Fibroblast of skin of scalp (primary cell): ENCODE results near the gene ZNF23. TPM values are rescaled to one million over a fixed set of nuclear protein-coding genes. Genes with fewer than 3 reads are reported as not detected.
A peak's percentile ranks its signal among the peaks of the same experiment; 100 is the strongest.
"Not testable (repeated sequence)": the region's sequence is repeated elsewhere in the genome, so short reads cannot be mapped to it uniquely, and the experiment has no call there.

ENCODE experiments used
- DNase-seq: peaks from one replicate; pipeline ENCODE4 v3.0.0-alpha.2; 2013
- polyA plus RNA-seq, 2 experiments: library from polyadenylated mRNA; unstranded; fragments of 120-200 nt; gene quantifications; one replicate each; pipeline ENCODE4 v1.2.1, GENCODE V29; 2013; ENCODE audit not compliant: insufficient read length in 2 of 2

The ZNF23 gene
- polyA plus RNA-seq (2013, experiment 1 of 2; ENCODE audit: insufficient read length), result 10.1 TPM
- 11.0 TPM for polyA plus RNA-seq (2013, experiment 2 of 2; ENCODE audit: insufficient read length)

DNA sequence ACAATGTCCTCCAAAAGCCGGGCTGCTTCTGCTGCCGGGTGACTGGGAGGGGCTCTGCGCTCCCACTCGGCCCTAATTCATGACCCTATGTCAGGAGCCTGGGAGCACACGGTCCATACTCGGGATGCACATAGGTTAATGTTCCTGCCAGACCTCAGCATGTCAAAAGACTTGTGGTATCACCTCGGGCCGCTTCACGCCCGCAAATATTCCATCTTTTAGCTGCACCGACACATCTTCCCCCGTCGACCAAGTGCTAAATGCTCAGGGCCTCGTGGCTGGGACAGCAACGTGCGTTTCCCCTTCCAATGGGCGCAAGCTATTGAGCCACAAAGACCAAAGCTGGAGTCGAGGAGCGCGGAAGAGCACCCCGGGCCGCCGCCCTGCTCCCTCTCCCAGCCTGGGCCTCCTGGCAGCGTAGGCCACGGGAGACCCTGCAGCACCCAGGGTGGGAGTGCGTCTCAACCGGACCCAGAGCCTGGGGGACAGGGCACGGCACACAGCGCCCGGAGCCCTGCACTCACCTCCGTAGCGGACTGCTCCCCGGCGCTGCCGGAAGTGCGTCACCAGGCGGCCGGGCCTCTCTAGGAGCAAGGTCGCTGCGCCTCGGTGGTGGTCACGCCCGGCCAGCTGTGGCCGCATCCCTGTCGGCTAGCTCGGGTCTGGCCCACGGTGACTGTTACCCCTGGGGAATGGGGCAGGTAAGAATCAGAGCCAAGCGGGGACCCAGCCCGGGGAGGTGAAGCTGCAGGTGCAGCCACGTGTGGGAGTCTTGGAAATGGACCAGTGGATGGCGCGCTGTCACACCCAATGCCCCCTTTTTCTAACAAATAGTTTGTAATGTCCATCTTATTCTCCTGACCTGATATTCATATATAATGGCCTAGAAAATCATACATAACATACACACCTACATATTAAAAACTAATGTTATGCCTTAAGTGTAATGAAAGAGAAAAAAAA lies at the start of gene ZNF23:
Gene ZNF23 (minus strand): TSS at position 562 of the 963 bp plus-strand sequence. CDS start 5,451 bp downstream, outside the sequence.
- DNase-seq, result peak; percentile 75

DNA sequence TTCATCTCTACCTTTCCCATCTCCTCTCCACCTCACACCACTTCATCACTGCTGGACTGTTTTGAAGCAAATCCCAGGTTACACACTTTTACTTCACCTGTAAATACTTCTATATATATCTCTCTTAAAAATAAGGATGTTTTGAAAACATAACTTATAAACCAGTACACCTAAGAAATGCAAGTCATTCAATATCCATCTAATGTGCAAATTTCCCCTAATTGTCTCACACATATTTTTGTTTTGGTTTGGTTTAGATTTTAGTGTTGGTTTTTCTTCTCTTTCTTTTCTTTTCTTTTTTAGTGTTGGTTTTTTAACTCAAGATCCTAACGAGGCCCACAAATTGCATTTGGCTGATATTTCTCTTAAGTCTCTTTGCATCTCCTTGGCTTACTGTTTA lies 45.0 kb upstream of the ZNF23 start:
- DNase-seq, result no peak

DNA sequence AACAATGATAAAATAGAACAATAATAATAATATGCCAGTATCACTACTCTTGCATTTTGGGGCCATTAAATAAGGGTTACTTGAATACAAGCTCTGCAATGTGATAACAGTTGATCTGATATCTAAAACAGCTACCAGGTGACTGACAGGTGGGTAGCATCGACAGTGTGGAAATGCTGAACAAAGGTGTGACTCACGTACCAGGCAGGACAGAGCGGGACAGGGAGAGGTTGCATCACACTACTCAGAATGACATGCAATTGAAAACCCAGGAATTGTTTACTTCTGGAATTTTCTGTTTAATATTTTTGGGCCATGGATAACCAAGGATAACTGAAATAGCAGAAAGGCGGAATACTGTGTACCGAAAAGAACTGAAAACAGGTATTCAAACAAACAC lies 42.9 kb upstream of the ZNF23 start:
- no peak for DNase-seq

DNA sequence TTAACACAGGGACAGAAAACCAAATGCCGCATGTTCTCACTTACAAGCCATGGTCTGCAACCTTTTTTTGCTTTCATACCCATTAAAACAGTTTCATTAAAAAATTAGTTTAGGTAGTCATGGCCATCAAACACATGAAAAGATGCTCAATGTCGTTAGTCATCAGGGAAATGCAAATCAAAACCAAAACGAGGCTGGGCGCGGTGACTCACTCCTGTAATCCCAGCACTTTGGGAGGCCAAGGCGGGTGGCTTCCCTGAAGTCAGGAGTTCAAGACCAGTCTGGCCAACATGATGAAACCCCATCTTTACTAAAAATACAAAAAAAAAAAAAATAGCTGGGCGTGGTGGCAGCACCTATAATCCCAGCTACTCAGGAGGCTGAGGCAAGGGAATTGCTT lies 42.0 kb upstream of the ZNF23 start:
- not testable (repeated sequence) for DNase-seq

DNA sequence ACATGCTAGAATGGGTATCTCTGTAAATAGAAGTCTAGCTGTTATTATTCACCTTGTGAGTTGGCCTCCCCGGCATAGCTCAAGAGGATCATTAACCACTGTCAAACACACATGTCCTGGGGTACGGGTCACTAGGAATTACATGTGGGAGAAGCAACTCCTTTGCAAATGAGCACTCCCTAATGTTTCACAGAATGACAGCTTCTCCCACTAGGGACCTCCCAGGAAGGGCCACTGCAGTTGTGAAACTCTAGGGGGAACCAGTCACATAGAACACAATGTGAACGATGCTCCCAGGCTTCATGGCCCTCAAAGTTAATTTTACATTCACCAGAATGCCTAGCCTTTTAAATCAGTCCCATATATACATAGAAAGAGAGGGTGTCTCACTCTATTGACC lies 39.5 kb upstream of the ZNF23 start:
- no peak for DNase-seq

DNA sequence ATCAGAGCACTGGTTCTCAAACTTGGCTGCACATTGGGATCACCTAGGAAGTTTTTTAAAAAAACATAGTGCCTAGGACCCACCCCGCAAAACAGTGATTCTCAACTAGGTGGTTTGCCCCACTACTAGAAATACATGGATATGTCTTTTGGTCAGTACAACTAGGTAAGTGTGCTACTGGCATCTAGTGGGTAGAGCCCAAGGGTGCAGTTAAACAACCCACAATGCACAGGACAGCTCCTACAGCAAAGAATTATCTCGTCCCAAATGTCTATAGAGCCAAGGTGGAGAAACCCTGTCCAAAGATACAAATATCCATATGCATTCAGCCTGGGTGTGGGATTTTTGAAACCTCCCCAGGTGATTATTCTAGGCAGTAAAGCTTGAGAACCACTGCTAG lies 38.9 kb upstream of the ZNF23 start:
- DNase-seq, result no peak

DNA sequence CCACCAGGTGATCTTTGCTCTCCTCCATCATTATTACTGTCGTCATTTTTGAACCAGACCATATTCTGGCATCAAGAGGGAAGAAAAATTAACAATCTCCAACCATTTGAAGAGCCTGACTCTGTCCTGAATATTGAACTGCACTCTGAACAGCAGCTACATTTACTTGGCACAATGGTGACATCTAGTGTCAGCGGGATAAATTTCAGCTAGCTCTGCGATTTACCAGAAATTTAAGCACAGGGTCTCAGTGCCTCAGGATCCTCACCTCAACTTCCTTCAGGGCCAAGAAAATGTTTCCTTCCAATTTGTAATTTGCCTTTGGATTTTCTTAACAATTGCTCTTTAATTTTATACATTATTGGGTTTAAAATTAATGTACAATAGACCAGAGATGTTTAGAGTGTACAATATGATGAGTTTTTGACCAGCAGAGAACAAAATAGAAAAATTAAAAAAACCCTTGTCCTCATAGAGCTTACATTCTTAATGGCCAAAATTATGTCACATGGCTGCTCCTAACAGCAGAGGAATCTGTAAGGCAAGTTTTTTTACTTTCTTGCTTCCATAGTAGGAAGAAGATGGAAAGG lies 37.8 kb upstream of the ZNF23 start:
- peak; percentile 60 for DNase-seq

DNA sequence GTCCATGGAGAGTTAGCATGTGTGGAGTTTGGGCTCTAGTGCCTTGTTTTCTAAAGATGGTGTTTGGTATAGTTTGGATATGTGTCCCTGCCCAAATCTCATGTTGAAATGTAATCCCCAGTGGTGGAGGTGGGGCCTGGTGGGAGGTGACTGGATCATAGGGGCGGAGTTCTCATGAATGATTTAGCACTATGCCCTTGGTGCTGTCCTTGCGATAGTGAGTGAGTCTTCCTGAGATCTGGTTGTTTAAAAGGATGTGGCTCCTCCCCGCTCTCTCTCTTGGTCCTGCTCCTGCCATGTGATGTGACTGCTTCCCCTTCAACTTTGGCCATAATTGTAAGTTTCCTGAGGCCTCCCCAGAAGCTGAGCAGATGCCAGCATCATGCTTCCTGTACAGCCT lies 36.0 kb upstream of the ZNF23 start:
- DNase-seq, result no peak

DNA sequence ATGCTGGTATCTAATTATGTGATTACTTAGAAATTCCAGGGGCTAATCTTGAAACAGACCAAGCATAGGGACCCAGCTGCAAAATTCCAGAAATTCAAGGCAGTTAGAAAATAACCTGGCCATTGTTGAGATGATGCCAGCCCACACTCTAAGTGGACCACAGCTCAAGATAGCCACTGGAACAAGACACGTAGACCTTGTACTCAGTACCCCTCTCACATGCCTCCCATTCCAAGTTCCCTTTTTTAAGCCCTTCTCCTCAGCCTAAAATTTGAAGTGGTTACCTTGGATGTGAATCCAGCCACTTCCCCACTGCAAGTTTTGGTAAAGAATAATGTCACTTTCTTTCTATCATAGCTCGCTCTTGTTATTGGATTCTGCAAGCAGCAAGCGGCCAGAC lies 31.2 kb upstream of the ZNF23 start:
- no peak for DNase-seq

DNA sequence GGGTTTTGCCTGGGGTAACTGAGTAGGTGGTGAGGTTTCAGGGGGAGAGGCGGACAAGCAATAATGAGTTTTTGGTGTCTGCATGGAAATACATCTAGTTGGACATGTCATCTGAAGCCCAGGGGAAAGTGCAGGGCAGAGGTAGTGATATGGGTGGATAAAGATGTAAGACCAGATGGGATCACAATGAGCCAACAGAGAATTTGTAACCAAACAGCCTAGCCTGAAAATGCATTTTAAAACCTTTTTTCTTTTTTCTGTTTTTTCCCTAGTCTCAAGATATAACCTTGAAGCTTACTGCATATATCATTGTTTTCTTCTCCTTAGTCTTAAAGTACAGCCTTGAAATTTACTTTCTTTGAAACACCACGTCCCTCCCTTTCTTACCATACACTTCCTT lies 30.7 kb upstream of the ZNF23 start:
- no peak for DNase-seq

DNA sequence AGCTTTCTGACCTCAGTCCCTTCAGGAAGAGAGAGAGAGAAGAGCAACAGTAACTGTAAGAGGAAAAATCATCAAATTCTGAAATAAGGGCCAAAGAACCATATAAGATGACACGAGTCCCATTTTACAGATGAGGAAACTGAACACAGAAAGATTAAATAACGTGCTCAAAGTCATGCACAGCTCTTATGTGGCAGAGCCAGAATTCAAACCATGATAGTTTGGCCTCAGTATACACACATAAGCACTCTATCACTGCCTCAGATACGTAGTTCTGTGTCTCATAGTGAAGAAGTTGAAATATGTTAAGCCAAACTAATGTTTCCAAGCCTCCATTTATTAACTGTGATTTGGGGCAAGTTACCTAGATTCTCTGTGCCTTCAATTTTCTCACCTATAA lies 29.0 kb upstream of the ZNF23 start:
- no peak for DNase-seq

DNA sequence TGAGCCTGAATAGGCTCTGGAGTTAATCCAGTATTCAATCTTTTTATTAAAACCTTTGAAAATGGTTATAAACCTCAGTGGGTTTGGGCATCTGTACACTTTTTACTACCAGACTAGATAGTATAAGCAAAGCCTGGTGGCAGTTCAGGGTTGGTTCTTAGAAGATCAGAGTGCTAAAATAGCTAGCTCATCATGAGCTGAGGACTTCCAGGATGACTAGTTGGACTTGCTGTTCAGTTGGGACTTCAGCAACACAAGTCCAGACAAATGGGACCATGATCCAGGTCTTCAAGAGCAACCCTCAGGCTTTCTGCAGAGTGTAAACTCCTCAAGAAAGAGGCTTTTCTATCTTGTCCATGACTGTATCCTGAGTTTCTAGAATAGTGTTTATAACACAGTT lies 28.3 kb upstream of the ZNF23 start:
- no peak for DNase-seq

DNA sequence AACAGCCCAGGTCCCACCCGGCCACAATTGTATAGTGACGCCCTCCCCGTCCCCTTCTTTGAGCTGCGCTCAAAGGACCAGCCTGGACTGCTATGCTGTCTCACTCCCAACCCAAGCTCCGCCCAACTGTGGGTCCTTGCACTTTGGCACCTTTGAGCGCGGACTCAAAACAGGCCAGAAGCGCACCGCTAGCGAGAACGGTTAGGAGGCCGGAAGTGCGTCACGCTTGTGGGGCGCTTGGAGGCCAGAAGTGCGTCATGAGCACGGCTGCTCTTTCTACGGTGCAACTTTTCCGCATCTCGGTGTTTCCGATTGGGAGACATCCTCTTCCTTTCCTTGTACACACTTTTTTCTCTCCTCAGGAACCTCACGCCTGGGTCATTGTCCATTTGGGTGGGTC lies 27.1 kb upstream of the ZNF23 start, which contains the start of gene ZNF19:
Gene ZNF19 (minus strand): TSS at position 203 of the 400 bp plus-strand sequence. CDS start 7,210 bp downstream, outside the sequence.
- DNase-seq, result no peak

DNA sequence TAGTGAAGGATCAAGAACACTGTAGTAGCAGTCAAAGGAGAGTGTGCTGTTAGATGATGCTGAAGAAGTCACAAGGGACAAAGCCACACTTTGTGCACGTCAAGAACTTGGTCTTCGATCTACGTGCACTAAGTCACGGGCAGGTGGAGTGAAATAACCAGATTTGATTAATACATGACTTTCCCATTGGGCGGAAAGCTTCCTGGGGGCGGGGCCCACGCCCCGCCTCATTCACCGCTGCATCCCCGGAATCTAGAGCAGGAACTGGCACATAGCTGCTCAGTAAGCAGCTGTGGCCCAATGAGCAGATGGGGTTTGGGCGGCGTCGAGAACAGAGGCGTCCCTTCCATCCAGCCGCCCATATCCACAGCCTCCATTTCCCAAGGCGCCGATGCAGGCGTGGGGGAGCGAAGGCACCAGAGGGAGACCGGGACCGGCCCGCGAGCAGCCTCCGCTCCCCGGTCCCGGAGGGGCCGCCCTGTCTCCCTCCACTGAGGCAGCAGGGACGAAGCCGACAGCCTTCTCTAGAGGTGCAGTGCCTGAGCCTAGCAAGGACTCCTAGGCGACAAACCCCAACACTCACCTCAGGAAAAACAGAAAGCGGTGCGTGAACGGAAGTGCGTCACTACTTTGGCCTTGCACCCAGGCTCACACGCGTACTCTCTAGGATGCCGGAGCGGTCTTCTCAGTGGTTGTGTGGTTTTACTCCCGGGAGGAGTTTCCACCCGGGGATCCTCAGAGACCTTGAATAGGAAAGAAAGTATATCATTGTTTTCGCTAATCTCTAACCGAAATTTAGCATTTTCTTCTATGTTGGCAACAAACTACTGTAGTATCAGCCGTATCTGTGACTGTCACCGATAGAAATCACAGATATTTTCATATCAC lies 22.2 kb upstream of the ZNF23 start:
- peak; percentile 92 for DNase-seq

DNA sequence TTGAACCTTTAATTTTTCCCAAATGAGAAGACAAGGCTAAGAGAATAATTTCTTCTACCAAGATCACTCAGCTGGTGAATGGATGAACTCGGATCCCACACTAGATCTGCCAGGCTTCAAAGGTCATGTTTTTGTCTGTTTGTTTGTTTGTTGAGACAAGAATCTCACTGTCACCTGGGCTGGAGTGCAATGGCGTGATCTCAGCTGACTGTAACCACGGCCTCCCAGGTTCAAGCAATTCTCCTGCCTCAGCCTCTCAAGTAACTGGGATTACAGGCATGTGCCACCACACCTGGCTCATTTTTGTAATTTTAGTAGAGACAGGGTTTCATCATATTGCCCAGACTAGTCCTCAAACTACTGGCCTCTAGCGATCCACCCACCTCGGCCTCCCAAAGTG lies 20.5 kb upstream of the ZNF23 start:
- DNase-seq, result no peak

DNA sequence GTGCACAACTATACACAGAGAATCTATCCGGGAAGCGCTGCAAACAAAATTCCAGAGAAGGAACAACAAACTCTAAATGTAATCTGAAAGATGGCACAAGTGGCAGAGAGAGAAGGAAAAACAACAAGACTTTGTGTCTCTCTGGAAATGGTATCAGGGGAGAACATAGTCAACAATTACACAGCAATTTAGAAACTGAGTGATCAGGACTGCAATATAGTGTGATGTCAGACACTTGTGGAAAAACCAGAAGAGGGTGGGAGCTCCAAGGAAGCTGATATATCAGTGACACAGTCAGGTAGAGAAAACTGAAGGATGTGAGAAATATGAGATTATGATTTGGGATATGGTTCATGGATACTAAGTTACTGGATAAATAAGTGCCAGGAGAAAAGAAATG lies 18.9 kb upstream of the ZNF23 start:
- DNase-seq, result no peak

DNA sequence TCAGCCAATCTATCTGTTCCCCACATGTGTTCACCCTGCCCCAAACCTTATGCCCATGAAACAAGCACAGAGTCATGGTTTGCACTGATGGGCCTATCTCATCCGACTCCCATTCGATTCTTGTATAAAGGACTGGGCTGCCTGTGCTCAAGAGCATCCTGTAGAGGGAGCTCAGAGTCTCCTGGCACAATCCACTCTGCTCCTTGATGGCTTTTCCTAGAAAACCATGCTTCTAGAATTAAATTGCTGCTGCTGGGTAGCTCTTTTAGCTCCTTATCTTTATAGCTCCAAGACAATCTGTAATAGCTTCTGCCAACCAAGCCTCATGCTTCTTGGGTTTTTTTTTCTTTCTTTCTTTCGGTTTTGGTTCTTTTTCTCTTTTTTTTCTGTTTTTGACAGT lies 17.4 kb upstream of the ZNF23 start:
- peak; percentile 17 for DNase-seq

DNA sequence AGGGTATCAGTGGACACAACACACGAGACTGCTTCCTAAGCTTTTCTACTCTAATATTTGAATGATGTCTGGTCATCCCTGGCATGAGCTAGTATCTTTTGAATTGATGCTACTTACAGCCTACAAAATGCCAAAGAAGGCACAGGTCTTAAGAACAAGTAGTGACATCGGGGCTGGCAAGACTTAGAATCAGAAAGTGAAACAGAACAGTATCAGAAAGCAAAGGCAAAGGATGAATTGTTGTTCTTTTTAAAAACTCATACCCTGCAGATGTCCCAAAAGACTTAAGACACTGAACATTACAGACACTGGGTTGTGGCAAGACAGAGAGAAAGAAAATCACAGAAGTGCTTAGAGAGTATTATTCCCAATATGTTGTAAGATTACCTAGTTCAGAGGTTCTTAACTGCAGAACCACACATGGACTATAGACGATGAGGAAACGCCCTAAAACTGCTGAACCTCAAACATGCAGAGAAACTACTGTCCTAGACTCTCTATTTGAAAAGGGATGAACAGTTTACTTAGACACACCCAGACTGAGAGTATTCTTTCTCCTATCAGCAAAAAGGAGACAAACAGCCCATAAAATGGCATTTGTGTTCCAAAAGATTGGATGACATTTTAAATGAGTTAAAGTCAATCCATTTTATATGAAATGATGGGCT lies 14.5 kb upstream of the ZNF23 start:
- no peak for DNase-seq

DNA sequence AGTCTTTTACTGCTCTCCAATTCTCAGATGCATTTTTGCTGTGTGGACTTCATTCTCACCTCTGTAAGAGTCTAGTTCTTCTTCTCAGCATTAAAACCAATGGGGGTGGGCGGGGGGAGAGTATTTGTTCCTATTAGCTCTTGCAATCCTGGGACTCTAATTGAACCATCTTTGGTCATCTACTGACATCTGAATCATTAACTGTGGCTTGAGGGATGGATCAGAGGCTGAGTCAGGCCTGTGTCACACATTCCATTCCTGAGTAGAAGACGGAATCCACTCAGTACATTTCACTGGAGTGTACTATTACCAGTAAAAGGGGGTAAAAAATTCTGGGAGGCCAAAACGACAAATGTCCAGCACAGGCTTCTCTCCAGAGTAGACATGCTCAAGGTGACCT lies 12.8 kb upstream of the ZNF23 start:
- DNase-seq, result peak; percentile 94

DNA sequence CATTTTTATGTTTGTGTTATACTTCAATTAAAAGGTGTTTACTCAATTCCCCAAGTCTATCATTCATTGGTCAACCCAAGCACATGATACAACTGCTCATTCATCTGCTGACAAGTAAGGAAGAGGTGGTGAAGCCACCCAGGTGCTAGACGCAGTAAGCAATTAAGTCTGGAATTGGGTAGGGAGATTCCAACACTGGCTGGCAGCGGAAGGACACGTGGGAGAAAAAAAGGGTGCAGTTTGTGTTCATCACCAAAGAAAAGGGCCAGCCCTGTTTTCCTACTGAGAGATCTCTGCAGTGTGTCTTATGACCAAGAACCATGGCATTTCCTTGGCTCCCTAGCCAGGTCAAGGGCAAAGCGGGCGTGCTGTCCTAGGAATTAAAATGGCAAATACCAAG lies 11.8 kb upstream of the ZNF23 start:
- DNase-seq, result peak; percentile 6

DNA sequence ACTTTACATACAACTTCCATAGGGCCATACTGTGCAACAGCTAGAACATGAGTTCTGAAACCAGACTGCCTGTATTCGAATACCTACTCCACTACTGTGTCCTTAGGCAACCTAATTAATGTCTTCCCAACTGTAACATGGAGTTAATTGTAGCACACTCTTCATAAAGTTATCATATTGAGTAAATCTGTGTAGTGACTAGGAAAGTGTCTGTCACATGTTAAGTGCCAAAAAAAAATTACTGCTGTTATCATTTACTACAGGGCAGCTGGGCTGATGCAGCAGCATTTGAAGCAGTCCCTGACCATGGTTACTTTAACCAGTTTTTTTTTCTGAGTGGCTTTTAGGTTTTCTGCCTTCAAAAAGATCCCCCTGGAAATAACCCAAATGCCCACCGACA lies 10.9 kb upstream of the ZNF23 start:
- DNase-seq, result no peak

DNA sequence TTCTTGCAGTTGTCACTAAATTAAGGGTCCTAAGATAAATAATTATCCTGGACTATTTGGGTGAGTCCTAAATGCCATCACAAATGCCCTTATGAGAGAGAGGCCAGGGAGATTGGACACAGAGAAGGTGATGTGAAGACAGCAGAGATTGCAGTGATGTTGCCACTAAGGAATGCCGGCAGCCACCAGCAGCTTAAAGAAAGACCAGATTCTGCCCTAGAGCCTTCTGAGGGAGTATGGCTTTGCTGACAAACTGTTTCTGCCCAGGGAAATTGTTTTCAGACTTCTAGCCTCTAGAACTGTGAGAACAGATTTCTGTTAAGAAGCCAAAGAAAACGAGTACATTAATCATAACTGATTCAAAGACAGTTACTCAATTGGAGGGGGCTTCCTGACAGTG lies 10.0 kb upstream of the ZNF23 start:
- peak; percentile 57 for DNase-seq
